ENCODE measurements around the gene LCN6. TPM values are rescaled to one million over a fixed set of nuclear protein-coding genes. Genes with fewer than 3 reads are reported as not detected.

The LCN6 gene
- total RNA-seq, 4 donors from 2014 or later, result 0.82 to 6.7 (median 2.5) TPM; not detected in 1

DNA sequence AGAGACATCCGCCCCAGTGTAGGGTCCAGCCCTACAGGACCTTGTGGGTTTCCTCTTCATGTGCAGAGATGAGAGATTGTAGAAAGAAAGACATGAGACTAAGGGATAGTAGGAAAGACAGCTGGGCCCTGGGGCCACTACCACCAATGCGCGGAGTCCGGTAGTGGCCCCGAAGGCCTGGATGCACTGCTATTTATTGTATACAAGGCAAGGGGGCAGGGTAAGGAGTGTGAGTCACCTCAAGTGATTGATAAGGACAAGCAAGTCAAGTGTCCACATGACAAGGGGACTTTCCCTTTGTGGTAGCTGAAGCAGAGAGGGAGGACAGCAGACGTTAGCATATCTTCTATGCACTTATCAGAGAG is 36.7 kb upstream of the LCN6 start:
- Histone ChIP-seq H3K27me3 (no peaks in the 10 kb centered on the region), H3K4me1 (peaks cover 0 to 11% (median 2%) of the 10 kb centered on the region in 3 donors), H3K9me3 (no peaks in the 10 kb centered on the region), H3K4me3 (no peak overlapping the region), H3K27ac (no peak overlapping the region), H3K36me3 (no peaks in the 10 kb centered on the region)
- WGBS, 2 donors, result 80 to 85% methylated on average over 5 of the region's 6 CpGs
- intact Hi-C loops (cut with DNase I), result loop anchor here (5.0 kb wide), 2 partner anchors 247 to 262 kb away; partner anchors contain the start of genes FUT7 and NPDC1
- DNase-seq, result no peak
- TF ChIP-seq, protein P1, sequence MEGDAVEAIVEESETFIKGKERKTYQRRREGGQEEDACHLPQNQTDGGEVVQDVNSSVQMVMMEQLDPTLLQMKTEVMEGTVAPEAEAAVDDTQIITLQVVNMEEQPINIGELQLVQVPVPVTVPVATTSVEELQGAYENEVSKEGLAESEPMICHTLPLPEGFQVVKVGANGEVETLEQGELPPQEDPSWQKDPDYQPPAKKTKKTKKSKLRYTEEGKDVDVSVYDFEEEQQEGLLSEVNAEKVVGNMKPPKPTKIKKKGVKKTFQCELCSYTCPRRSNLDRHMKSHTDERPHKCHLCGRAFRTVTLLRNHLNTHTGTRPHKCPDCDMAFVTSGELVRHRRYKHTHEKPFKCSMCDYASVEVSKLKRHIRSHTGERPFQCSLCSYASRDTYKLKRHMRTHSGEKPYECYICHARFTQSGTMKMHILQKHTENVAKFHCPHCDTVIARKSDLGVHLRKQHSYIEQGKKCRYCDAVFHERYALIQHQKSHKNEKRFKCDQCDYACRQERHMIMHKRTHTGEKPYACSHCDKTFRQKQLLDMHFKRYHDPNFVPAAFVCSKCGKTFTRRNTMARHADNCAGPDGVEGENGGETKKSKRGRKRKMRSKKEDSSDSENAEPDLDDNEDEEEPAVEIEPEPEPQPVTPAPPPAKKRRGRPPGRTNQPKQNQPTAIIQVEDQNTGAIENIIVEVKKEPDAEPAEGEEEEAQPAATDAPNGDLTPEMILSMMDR (IDR thresholded peaks at IDR 0.05), result no peak
- TF ChIP-seq POLR2A (IDR thresholded peaks at IDR 0.05), result no peak

DNA sequence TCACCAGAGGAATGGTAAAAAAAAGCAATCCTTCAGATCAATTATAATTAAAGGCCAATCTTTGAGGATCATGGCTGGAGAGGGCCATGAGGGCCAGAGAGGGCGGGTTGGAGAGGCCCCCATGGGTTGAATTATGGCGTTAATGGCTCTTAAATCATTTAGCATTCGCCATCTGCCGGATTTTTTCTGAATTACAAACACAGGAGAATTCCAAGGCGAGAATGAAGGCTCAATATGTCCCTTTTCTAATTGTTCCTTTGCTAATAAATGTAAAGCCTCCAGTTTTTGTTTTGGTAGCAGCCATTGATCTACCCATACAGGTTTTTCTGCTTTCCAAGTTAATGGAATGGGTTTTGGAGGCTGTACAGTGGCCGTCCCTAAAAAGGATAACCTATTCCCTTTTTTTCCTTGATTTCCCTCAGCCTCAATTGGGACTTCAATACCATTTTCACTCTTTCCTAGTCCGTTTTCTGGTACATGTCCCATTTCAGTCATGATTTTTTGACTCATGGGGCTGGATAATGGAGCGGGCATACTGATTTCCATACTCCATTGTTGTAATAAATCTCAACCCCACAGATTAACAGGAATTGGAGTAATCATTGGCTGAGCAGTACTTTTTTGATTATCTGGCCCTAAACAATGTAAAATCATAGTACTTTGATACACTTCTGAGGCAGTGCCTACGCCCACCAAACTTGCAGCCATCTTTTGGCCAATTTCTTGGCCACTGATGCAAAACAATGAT is 36.1 kb upstream of the LCN6 start:
- H3K4me3 ChIP-seq, result no peak overlapping the region
- no peaks in the 10 kb centered on the region for H3K9me3 ChIP-seq
- WGBS, 2 donors, result 22 to 32% methylated on average over 8 to 9 of the region's 9 CpGs
- no peaks in the 10 kb centered on the region for H3K36me3 ChIP-seq
- peaks cover 0 to 7% (median 0%) of the 10 kb centered on the region in 3 donors for H3K4me1 ChIP-seq
- DNase-seq, result no peak
- intact Hi-C loops (cut with DNase I), result loop anchor here (5.0 kb wide), 1 partner anchor 248 kb away; the partner anchor contains the start of gene FUT7
- no peak for TF ChIP-seq POLR2A (IDR thresholded peaks at IDR 0.05)
- TF ChIP-seq, protein P1 (IDR thresholded peaks at IDR 0.05), result peak; percentile 44 to 67 (median 56)
- H3K27ac ChIP-seq, result no peak overlapping the region
- no peaks in the 10 kb centered on the region for H3K27me3 ChIP-seq

GRCh38 chr9:136782452-136782851 is 34.1 kb upstream of the LCN6 start:
- peaks cover 0 to 2% (median 0%) of the 10 kb centered on the region in 3 donors for H3K4me1 ChIP-seq
- no peaks in the 10 kb centered on the region for H3K9me3 ChIP-seq
- TF ChIP-seq POLR2A (IDR thresholded peaks at IDR 0.05), result no peak
- TF ChIP-seq, protein P1 (IDR thresholded peaks at IDR 0.05), result no peak
- H3K36me3 ChIP-seq, result no peaks in the 10 kb centered on the region
- H3K4me3 ChIP-seq, result no peak overlapping the region
- H3K27me3 ChIP-seq, result no peaks in the 10 kb centered on the region
- intact Hi-C loops (cut with DNase I), result loop anchor here (5.0 kb wide), 1 partner anchor 250 kb away; the partner anchor contains the start of gene FUT7
- no peak overlapping the region for H3K27ac ChIP-seq
- WGBS, 2 donors, result 50 to 88% methylated on average over 3 of the region's 3 CpGs
- no peak for DNase-seq

GRCh38 chr9:136779808-136780207 is 31.5 kb upstream of the LCN6 start:
- Histone ChIP-seq H3K27me3 (no peaks in the 10 kb centered on the region), H3K4me1 (no peaks in the 10 kb centered on the region), H3K9me3 (no peaks in the 10 kb centered on the region), H3K4me3 (no peak overlapping the region), H3K36me3 (no peaks in the 10 kb centered on the region), H3K27ac (no peak overlapping the region)
- TF ChIP-seq, protein P1 (IDR thresholded peaks at IDR 0.05), result no peak
- no peak for TF ChIP-seq POLR2A (IDR thresholded peaks at IDR 0.05)
- no peak for DNase-seq
- WGBS, 2 donors, result 56 to 71% methylated on average over 5 of the region's 5 CpGs
- intact Hi-C loops (cut with DNase I), result loop anchor here (5.0 kb wide), 1 partner anchor 252 kb away; the partner anchor contains the start of gene FUT7

DNA sequence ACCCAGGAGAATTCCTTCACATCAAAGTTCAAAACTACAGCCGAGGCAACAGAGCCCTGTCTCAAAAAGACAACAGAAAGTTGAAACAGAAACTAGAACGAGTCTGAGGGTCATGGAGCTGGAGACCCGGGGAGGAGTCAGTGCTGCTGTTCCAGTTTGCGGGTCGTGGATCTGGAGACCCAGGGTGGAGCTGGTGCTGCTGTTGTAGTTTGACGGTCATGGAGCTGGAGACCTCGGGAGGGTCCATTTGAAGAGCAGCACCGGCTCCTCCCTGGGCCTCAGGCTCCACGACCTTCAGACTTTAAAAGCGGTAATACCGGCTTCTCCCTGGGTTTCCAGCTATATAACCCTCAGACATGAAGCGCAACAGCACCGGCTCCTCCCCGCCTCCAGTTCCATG is 29.0 kb upstream of the LCN6 start:
- intact Hi-C loops (cut with DNase I), result no loop called here

More for the DNA sequence above, 29.0 kb upstream of the LCN6 start:
- no peaks in the 10 kb centered on the region for H3K27me3 ChIP-seq
- DNase-seq, result no peak
- peaks cover 0 to 8% (median 0%) of the 10 kb centered on the region in 3 donors for H3K9me3 ChIP-seq
- H3K4me3 ChIP-seq, result no peak overlapping the region
- WGBS, 2 donors, result 76 to 79% methylated on average over 12 to 14 of the region's 14 CpGs
- no peaks in the 10 kb centered on the region for H3K4me1 ChIP-seq
- H3K27ac ChIP-seq, result no peak overlapping the region
- no peak for TF ChIP-seq POLR2A (IDR thresholded peaks at IDR 0.05)
- TF ChIP-seq, protein P1 (IDR thresholded peaks at IDR 0.05), result no peak
- H3K36me3 ChIP-seq, result no peaks in the 10 kb centered on the region
